Measurements from ENCODE around the gene IRF3.

Gene IRF3

DNA sequence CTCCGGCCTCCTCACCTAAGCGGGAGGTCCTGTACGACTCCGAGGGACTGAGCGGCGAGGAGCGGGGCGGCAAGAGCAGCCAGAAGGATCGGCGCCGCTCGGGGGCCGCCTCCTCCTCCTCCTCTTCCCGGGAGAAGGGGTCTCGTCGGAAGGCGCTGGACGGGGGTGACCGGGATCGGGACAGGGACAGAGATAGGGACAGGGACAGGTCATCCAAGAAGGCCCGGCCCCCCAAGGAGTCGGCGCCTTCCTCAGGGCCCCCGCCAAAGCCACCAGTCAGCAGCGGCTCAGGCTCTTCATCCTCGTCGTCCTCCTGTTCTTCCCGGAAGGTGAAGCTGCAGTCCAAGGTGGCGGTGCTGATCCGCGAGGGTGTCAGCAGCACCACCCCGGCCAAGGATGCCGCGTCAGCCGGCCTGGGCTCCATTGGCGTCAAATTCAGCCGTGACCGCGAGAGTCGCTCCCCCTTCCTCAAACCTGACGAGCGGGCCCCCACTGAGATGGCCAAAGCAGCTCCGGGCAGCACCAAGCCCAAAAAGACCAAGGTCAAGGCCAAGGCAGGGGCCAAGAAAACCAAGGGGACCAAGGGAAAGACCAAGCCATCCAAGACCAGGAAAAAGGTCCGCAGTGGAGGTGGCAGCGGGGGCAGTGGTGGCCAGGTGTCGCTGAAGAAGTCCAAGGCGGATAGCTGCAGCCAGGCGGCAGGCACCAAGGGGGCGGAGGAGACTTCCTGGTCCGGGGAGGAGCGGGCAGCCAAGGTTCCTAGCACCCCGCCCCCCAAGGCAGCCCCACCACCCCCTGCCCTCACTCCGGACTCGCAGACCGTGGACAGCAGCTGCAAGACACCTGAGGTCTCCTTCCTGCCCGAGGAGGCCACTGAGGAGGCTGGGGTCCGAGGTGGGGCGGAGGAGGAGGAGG is 12.8 kb downstream of the IRF3 start:
- Histone ChIP-seq H3K4me1 (ENCODE audit: control insufficient read depth, insufficient read depth, low read length) (no peaks in the 10 kb centered on the region), H3K9ac (ENCODE audit: low read length) (no peak overlapping the region), H3K9me3 (ENCODE audit: control insufficient read depth, low read length) (no peaks in the 10 kb centered on the region), H3K4me3 (ENCODE audit: low read length) (no peak overlapping the region), H3K36me3 (ENCODE audit: control insufficient read depth, insufficient read depth, low read length, severe bottlenecking) (peaks cover 74% of the 10 kb centered on the region), H3K27me3 (replicated peaks; ENCODE audit: control insufficient read depth, insufficient read depth, low read length) (no peaks in the 10 kb centered on the region)
- DNase-seq (ENCODE audit: low read depth): no peak

DNA sequence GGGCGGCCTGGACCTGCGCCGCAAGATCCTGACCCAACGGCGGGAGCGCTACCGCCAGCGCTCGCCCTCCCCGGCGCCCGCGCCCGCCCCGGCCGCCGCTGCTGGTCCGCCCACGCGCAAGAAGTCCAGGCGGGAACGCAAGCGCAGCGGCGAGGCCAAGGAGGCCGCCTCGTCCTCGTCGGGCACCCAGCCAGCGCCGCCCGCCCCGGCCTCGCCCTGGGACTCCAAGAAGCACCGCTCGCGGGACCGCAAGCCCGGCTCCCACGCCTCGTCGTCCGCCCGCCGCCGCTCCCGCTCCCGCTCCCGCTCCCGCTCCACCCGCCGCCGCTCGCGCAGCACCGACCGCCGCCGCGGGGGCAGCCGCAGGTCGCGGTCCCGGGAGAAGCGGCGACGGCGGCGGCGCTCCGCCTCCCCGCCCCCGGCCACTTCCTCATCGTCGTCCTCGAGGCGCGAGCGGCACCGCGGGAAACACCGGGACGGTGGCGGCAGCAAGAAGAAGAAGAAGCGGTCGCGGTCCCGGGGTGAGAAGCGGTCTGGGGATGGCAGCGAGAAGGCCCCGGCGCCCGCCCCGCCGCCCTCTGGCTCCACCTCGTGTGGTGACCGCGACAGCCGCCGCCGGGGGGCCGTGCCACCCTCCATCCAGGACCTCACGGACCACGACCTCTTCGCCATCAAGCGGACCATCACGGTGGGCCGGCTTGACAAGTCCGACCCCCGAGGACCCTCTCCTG is 13.7 kb downstream of the IRF3 start:
- Histone ChIP-seq H3K36me3 (ENCODE audit: control insufficient read depth, insufficient read depth, low read length, severe bottlenecking) (peaks cover 73% of the 10 kb centered on the region), H3K4me3 (ENCODE audit: low read length) (no peak overlapping the region), H3K9ac (ENCODE audit: low read length) (no peak overlapping the region), H3K9me3 (ENCODE audit: control insufficient read depth, low read length) (no peaks in the 10 kb centered on the region), H3K27me3 (replicated peaks; ENCODE audit: control insufficient read depth, insufficient read depth, low read length) (no peaks in the 10 kb centered on the region), H3K4me1 (ENCODE audit: control insufficient read depth, insufficient read depth, low read length) (no peaks in the 10 kb centered on the region)
- no peak for DNase-seq (ENCODE audit: low read depth)

DNA sequence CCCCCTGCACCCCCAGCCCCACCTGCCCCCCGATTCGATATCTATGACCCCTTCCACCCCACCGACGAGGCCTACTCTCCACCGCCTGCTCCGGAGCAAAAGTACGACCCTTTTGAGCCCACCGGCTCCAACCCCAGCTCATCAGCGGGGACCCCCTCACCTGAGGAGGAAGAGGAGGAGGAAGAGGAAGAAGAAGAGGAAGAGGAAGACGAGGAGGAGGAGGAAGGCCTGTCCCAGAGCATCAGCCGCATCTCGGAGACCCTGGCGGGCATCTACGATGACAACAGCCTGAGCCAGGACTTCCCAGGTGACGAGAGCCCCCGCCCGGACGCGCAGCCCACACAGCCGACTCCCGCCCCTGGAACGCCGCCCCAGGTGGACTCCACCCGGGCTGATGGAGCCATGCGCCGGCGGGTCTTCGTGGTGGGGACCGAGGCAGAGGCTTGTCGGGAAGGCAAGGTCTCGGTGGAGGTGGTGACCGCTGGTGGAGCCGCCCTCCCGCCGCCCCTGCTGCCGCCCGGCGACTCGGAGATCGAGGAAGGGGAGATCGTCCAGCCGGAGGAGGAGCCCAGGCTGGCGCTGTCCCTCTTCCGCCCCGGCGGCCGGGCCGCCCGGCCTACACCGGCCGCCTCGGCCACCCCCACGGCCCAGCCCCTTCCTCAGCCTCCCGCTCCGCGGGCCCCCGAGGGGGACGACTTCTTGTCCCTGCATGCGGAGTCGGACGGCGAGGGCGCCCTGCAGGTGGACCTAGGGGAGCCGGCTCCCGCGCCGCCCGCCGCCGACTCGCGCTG is 14.4 kb downstream of the IRF3 start:
- no peaks in the 10 kb centered on the region for H3K4me1 ChIP-seq (ENCODE audit: control insufficient read depth, insufficient read depth, low read length)
- H3K9me3 ChIP-seq (ENCODE audit: control insufficient read depth, low read length): no peaks in the 10 kb centered on the region
- peaks cover 73% of the 10 kb centered on the region for H3K36me3 ChIP-seq (ENCODE audit: control insufficient read depth, insufficient read depth, low read length, severe bottlenecking)
- no peak overlapping the region for H3K9ac ChIP-seq (ENCODE audit: low read length)
- no peaks in the 10 kb centered on the region for H3K27me3 ChIP-seq (replicated peaks; ENCODE audit: control insufficient read depth, insufficient read depth, low read length)
- H3K4me3 ChIP-seq (ENCODE audit: low read length): no peak overlapping the region
- no peak for DNase-seq (ENCODE audit: low read depth)

GRCh38 chr19:49646586-49646985 is 19.1 kb downstream of the IRF3 start:
- H3K4me3 ChIP-seq (ENCODE audit: low read length): no peak overlapping the region
- DNase-seq (ENCODE audit: low read depth): no peak
- peaks cover 15% of the 10 kb centered on the region for H3K4me1 ChIP-seq (ENCODE audit: control insufficient read depth, insufficient read depth, low read length)
- H3K9me3 ChIP-seq (ENCODE audit: control insufficient read depth, low read length): no peaks in the 10 kb centered on the region
- no peaks in the 10 kb centered on the region for H3K27me3 ChIP-seq (replicated peaks; ENCODE audit: control insufficient read depth, insufficient read depth, low read length)
- H3K9ac ChIP-seq (ENCODE audit: low read length): no peak overlapping the region
- H3K36me3 ChIP-seq (ENCODE audit: control insufficient read depth, insufficient read depth, low read length, severe bottlenecking): peaks cover 37% of the 10 kb centered on the region

- H3K36me3 ChIP-seq (ENCODE audit: control insufficient read depth, insufficient read depth, low read length, severe bottlenecking): peaks cover 33% of the 10 kb centered on the region
These were observed 19.7 kb downstream of the IRF3 start for GRCh38 chr19:49645995-49646394.

DNA sequence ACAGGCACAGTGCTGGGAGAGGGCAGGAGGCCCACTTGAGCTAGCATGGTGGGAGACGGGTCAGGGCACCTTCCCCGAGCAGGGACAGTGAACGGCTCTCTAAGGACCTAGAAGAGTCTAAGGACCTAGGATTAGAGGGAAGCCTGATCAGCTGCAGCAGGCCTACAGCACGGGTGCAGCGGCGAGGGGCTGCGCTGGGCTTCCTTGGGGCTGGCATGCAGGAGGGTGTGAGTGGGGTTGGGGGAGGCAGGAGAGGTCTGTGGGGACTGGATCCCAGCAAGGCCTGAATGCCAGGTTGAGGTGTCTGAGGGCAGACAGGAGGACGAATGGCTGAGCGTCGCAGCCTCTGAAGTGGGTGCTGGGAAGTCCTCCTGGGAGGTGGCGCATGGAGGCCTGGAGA is 20.1 kb downstream of the IRF3 start:
- H3K9me3 ChIP-seq (ENCODE audit: control insufficient read depth, low read length): no peaks in the 10 kb centered on the region
- peak overlapping the region; percentile 22 for H3K9ac ChIP-seq (ENCODE audit: low read length)
- H3K4me3 ChIP-seq (ENCODE audit: low read length): no peak overlapping the region
- peaks cover 24% of the 10 kb centered on the region for H3K4me1 ChIP-seq (ENCODE audit: control insufficient read depth, insufficient read depth, low read length)
- H3K36me3 ChIP-seq (ENCODE audit: control insufficient read depth, insufficient read depth, low read length, severe bottlenecking): peaks cover 31% of the 10 kb centered on the region
- no peaks in the 10 kb centered on the region for H3K27me3 ChIP-seq (replicated peaks; ENCODE audit: control insufficient read depth, insufficient read depth, low read length)
- no peak for DNase-seq (ENCODE audit: low read depth)

More at GRCh38 chr19:49645995-49646394, 19.7 kb downstream of the IRF3 start:
- DNase-seq (ENCODE audit: low read depth): no peak
- H3K9ac ChIP-seq (ENCODE audit: low read length): no peak overlapping the region
- no peak overlapping the region for H3K4me3 ChIP-seq (ENCODE audit: low read length)
- H3K9me3 ChIP-seq (ENCODE audit: control insufficient read depth, low read length): no peaks in the 10 kb centered on the region
- H3K27me3 ChIP-seq (replicated peaks; ENCODE audit: control insufficient read depth, insufficient read depth, low read length): no peaks in the 10 kb centered on the region
- H3K4me1 ChIP-seq (ENCODE audit: control insufficient read depth, insufficient read depth, low read length): peaks cover 21% of the 10 kb centered on the region

DNA sequence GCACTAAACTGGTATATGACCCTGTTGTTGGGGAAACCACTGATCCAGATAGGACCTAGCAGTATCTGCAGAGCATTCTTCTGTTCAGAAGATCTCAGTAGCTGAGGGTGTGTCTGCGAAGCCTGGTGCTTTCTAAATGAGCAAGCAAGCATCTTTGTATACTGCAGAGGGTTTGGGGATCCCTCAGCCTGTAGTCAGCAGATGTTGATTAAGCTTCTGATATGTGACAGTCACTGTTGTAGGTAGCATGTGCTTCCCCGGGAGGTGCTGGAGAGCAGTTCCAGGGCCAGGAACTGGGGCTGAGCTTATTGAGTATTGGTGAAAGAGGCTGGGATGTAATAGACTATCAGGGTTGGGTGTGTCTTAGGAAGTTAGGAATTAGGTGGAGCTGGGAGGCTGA is 22.2 kb downstream of the IRF3 start:
- Histone ChIP-seq H3K4me1 (ENCODE audit: control insufficient read depth, insufficient read depth, low read length) (peaks cover 29% of the 10 kb centered on the region), H3K36me3 (ENCODE audit: control insufficient read depth, insufficient read depth, low read length, severe bottlenecking) (peaks cover 15% of the 10 kb centered on the region), H3K9ac (ENCODE audit: low read length) (peak overlapping the region; percentile 99), H3K9me3 (ENCODE audit: control insufficient read depth, low read length) (no peaks in the 10 kb centered on the region), H3K4me3 (ENCODE audit: low read length) (peak overlapping the region; percentile 98), H3K27me3 (replicated peaks; ENCODE audit: control insufficient read depth, insufficient read depth, low read length) (no peaks in the 10 kb centered on the region)
- no peak for DNase-seq (ENCODE audit: low read depth)

GRCh38 chr19:49642492-49643035 is 23.1 kb downstream of the IRF3 start:
- H3K9me3 ChIP-seq (ENCODE audit: control insufficient read depth, low read length): no peaks in the 10 kb centered on the region
- H3K4me1 ChIP-seq (ENCODE audit: control insufficient read depth, insufficient read depth, low read length): peaks cover 32% of the 10 kb centered on the region
- H3K4me3 ChIP-seq (ENCODE audit: low read length): peak overlapping the region; percentile 98
- no peak for DNase-seq (ENCODE audit: low read depth)
- H3K9ac ChIP-seq (ENCODE audit: low read length): peak overlapping the region; percentile 99
- H3K36me3 ChIP-seq (ENCODE audit: control insufficient read depth, insufficient read depth, low read length, severe bottlenecking): peaks cover 15% of the 10 kb centered on the region
- H3K27me3 ChIP-seq (replicated peaks; ENCODE audit: control insufficient read depth, insufficient read depth, low read length): no peaks in the 10 kb centered on the region

GRCh38 chr19:49641688-49642491 is 23.8 kb downstream of the IRF3 start, which contains the start of gene SCAF1:
SCAF1 (plus strand) TSS chr19:49642209; CDS start chr19:49645027, 2,818 bp downstream.
- peak within 1 kb of the TSS; percentile 100 for H3K9ac ChIP-seq (ENCODE audit: low read length)
- peak within 1 kb of the TSS; percentile 98 for H3K4me3 ChIP-seq (ENCODE audit: low read length)

More at GRCh38 chr19:49641688-49642491, 23.8 kb downstream of the IRF3 start, which contains the start of gene SCAF1:
- peak; percentile 100 for DNase-seq (ENCODE audit: low read depth)
- Histone ChIP-seq H3K4me1 (ENCODE audit: control insufficient read depth, insufficient read depth, low read length) (peaks cover 34% of the 10 kb centered on the region), H3K9me3 (ENCODE audit: control insufficient read depth, low read length) (no peaks in the 10 kb centered on the region), H3K27me3 (replicated peaks; ENCODE audit: control insufficient read depth, insufficient read depth, low read length) (no peaks in the 10 kb centered on the region), H3K36me3 (ENCODE audit: control insufficient read depth, insufficient read depth, low read length, severe bottlenecking) (peaks cover 9% of the 10 kb centered on the region)

Measured in adipocyte (in vitro differentiated cells).